Stimulated activated CD4-positive, alpha-beta T cell treated with anti-CD3 and anti-CD28 coated beads, Interleukin-15, amount 100 ng/mL, for 24 hours (primary cell): Measurements from ENCODE around the gene FRMPD1.

ENCODE experiments used
- DNase-seq: peaks from one replicate; pipeline ENCODE4 v3.0.0-alpha.2; 2020

The FRMPD1 gene

GRCh38 chr9:37788332-37788731, 137.6 kb downstream of the FRMPD1 start:
- no peak for DNase-seq

GRCh38 chr9:37790096-37790495, 139.3 kb downstream of the FRMPD1 start:
- DNase-seq, result no peak

GRCh38 chr9:37792122-37792521, 141.4 kb downstream of the FRMPD1 start:
- no peak for DNase-seq

- no peak for DNase-seq
Observed at GRCh38 chr9:37796232-37796631, 145.5 kb downstream of the FRMPD1 start.
